Embryonic facial prominence (tissue), 1 donor: ENCODE data around the gene BCAM.

Source experiments
- DNase-seq: peaks from one replicate; pipeline ENCODE4 v3.0.0-alpha.2; 2016; ENCODE audit errors: extremely low spot score

BCAM gene

DNA sequence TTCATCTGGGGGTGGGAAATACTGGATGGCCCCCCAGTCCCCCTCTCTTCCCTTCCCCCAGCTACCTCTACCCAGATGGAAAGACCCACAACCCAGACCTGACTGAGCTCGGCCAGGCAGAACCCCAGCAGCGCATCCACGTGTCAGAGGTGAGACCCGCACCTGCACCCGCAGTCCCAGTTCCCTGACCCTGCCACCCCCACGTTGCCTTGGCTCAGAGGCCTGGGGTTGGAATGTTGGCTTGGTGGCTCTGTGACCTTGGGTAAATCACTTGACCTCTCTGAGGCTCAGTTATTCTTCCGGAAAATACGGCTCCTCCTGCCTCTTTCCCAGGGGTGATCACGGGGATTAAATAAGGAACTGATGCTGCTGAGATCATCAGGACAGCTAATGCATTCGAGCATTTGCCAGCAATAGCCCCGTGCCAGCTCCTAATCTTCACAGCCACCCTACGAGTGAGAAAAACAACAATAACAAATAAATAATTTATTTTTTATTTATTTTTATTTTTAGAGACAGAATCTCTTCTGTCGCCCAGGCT is 18.9 kb upstream of the BCAM start:
- no peak for DNase-seq

DNA sequence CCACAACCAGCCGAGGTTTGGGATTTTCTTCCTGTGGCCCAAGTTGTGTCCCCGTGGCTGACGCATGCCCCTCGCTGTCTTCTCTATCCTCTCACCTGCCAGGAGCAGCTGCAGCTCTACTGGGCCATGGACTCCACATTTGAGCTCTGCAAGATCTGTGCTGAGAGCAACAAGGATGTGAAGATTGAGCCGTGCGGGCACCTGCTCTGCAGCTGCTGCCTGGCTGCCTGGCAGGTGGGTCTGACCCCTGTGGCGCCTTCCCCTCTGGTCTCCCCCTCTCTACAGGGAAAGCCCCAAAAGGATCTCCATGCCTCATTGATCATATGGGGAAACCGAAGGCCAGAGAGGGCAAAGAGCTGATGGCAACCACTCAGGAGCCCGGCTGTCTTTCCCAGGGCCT is 16.6 kb upstream of the BCAM start:
- no peak for DNase-seq

DNA sequence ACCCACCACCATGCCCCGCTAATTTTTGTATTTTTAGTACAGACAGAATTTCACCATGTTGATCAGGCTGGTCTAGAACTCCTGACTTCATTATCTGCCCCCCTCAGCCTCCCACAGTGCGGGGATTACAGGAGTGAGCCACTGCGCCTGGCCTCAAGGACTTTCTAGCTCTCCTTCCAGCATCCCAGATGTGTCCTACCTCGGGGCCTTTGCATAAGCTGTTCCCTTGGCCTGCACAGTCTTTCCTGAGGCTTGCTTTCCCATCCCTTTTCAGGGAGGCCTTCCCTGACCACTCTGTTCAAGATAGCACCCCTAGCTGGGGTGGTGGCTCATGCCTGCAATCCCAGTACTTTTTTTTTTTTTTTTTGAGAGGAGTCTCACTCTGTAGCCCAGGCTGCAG is 14.3 kb upstream of the BCAM start:
- no peak for DNase-seq

DNA sequence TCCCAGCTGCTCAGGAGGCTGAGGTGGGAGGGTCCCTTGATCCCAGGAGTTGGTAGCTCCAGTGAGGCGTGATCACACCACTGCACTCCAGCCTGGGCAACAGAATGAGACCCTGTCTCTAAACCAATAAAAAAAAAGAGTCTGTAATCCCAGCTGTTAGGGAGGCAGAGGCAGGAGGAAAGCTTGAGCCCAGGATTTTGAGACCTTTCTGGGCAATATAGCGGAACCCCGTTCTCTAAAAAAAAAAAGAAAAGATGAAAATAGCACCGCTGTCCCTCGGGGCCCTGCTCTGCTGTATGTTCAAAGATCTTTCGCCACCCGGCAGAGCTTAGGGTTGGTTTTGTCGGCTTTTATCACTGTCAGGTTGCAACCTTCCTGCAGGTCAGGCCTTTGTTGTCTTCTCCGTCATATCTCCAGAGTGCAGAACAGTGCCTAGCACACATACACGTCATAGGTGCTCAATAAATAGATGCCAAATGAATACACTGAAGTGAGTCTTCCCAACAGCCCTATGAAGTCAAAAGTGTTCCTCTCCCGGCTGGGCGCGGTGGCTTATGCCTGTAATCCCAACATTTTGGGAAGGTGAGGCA is 13.4 kb upstream of the BCAM start:
- DNase-seq, result no peak

DNA sequence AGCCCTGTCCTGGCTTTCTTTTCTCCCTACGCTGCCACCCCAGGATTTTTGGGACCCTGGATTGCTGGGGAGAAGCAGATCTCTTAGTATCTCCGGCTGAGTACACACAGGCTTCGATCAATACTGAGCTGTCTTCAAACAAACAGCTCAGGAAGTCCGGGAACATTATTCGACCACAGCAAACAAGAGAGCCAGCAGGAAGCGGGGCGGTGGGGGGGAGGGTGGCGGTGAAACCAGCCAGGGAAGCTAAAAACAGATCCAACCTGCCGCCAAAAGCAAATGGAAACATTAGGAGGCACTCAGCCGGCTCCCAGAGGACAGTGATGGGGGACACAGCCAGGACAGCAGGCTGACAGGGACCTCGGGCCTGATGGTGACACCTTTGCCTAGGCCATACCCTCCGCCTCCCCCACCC is 12.2 kb upstream of the BCAM start:
- no peak for DNase-seq

DNA sequence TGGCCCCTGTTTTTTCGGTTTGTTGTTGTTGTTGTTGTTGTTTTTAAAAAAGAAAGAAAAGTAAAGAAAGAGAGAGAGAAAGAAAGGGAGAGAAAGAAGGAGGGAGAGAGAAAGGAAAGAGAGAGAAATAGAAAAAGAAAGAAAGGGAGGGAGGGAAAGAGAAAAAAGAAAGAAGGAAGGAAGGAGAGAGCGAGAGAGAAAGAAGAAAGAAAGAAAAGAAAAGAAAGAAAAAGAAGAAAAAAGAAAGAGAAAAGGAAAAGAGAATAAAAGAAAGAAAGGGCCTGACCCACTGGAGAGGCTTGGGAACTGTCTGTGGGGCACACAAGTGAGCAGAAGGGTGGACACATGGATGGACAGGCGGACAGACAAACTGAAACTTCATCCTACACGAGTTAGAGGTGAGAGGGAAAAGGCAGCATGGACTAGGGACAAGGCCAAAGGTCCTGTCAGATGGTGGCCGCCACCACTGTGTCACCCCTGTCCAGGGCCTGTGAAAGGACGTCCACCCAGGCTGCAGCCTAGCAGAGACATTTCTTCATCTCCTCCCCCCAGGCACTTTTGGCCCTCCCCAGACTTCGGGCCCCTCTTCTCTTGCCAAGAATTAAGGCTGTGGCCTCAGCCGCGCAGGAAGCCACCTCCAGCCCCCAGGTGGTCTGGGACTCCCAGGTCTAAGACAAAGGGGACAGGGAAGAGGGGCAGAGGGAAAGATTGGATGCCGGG is 9.1 kb upstream of the BCAM start:
- DNase-seq, result no peak

DNA sequence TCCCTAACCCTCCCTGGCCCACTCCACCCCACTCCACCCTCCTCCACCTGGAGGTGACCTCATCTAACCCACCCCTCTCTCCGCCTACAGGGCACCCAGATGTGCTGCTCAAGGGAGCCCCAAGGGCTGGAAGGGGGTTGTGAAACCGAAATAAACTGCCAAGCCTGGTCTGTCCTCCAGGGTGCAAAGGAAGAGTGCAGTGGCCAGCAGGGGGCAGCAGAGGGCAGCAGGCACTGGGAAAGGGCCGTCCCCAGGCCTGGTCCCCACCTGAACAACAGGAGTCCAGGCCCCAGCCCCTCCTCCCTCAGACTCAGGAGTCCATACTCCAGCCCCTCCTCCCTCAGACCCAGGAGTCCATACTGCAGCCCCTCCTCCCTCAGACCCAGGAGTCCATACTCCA is 8.4 kb upstream of the BCAM start:
- no peak for DNase-seq

DNA sequence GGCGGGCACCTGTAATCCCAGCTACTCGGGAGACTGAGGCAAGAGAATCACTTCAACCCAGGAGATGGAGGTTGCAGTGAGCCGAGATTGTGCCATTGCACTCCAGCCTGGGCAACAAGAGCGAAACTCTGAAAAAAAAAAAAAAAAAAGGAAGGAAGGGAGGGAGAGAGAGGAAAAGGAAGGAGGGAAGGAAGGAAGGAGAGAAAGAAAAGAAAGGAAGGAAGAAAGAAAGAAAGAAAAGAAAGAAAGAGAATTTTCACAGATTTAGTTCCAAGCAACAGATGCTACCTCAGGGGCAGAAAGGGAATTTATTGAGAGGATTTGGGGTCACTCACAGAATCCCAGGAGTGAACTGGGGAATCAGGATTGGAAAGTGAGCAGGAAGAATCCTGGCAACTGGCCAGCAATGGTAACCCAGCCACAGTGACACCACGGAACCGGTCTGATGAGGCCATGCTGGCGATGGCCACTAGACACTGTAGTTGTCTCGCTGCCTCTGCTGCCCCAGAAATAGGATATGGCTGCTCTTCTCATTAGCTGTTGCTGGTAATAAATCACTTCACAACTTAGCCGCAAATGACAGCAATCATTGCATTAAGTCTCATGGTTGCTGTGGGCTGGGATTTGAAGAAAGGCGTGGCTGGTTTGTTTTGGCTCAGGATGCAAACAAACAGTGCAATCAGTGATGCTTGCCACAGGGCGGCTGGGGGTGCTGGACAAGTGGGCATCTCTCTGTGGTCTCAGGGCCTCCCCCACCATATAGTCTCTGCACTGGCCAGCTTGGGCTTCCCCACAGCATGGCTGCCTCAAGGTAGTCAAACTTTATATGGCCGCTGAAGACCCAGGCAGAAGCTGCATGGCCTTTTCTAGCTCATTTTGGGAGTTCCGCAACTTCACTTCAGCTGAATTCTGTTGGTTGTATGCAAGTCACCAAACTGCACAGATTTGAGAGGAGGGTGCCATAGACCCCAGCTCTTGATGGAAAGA is 5.2 kb upstream of the BCAM start:
- DNase-seq, result no peak

DNA sequence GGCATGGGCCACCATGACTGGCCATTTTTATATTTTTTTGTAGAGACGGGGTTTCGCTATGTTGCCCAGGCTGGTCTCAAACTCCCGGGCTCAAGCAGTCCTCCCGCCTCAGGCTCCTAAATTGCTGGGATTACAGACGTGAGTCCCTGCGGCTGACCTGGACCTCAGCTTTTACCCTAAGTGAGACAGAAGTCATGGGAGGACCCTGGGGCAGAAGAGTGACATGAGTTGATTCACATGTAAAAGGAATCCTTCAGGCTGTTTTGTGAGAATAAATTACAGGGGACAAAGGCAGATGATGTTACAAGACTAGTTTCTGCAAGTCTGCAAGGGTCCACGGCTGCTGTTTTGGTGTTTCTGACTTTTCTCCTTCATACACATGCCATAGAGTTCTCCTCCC is 2.6 kb upstream of the BCAM start:
- no peak for DNase-seq

DNA sequence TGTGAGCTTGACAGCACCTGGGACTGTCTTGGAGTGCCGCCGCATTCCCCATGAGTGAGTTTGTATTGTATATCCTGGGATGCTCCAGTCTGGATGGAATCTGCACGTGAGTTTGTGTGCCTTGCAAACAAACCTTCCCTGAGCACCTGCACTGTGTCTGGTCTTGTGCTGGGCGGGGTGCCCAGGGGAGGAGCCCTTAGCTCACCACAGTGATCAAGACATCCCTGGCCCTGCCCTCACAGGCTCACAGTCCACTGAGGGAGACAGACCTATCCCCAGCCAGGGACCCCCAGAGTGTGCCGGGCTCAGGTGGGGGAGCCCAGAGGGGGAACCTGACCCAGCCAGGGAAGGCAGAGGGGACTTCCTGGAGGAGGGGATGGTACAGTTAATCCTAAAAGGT is 1.7 kb upstream of the BCAM start:
- no peak for DNase-seq

DNA sequence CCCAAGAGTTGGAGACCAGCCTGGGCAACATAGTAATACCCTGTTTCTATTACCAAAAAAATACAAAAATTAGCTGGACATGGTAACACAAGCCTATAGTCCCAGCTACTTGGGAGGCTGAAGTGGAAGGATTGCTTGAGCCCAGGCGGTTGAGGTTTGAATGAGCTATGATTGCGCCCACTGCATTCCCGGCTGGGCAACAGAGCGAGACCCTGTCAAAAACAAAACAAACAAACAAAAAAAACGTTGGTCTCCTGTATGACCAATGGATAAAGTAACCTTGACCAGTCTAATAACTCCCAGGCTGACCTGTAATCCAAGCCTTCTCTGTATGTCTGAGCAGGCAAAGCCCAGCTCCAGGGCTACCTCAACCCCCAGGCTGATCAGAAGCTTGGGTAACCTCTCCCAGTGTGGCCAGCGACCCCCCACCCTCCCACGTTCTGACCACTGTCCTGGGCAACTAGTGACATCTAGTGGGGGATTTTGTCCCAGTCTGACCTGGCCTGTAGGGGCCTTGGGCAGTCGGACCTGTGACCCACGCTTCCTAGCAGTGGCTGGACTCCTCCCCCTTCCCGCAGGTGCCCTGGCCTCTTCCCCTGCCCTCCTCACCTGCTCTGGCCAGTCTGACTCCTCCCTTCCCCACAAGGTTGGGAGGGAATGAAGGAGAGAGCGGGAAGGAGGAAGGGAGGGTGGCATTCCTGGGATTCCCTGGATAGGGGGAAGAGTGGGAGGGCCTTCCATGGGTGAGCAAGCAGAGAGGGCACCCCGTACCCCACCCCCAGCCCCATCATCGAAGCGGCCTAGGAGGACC is 1.0 kb upstream of the BCAM start:
- no peak for DNase-seq

DNA sequence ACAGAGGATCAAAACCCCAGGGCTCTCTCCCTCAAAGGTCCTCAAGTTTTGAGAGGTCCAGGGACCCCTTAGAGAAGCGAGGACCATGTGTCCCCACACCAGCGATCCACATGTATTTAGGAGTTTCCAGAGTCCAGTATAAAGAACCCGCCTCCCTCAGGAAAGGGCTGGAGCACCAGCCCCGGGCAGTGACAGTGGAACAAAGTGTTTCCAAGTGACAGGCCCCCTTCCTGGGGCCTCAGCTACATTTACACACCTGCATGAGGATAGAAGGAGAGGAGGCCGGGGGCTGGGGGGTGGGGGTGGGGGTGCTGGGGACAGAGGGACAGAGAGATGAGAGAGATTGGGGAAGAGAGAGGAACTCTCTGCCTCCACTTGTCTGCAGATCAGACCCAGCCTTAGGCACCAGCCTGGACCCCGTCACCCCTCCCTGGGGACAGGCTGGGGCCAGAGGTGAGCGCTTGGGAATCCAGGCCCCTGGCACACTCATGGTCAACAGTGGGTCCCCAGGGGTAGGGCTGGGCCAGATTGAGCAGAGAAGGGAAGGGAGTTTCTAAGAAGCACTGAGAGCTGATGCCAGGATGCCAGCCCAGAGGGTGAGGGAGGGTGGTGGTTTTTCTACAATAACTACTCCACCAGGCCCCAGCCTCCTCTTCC is 802 bp downstream of the BCAM start:
- no peak for DNase-seq

DNA sequence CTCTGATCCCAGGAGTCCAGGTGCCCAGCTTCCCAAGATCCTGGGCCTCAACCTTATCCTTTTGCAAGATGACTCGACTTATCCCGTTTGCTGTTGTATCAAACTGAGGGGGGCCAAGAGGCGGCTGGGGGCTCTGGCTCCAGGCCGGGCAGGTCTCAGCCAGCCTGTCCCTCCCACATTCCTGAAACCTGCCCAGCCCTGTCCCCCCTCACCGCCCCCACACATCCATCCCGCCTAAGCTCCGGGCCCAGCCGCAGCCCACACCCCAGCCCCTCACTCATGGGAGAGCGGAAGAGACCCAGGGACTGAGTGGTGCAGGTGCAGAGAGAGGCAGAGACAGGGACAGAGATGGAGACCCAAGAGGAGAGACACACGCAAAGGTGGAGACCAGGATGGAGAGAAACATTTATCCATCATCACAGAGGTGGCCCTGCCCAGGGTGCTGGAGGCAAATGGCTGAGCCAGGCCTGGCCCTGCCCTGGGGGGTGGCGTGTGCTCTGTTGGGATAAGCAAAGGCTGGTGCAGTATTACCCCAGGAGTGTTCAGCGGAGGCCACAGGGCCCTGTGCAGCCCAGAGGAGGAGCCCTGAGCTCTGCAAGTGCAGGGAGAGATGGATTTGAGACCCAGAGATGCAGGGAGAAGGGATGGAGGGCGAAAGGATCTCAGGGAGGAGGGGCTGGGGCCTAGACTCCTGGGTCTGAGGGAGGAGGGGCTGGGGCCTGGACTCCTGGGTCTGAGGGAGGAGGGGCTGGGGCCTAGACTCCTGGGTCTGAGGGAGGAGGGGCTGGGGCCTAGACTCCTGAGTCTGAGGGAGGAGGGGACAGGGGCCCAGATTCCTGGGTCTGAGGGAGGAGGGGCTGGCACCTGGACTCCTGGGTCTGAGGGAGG is 1.6 kb downstream of the BCAM start:
- DNase-seq, result no peak

DNA sequence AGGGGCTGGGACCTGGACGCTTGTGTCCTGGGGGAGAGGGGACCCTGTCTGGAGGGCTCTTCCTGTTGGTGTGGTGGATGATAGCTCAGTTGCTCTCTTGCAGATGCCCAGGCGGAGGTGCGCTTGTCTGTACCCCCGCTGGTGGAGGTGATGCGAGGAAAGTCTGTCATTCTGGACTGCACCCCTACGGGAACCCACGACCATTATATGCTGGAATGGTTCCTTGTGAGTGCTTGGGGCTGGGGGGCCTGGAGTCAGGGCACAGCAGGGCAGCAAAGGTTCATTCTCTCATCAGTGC is 2.2 kb downstream of the BCAM start:
- DNase-seq, result no peak

DNA sequence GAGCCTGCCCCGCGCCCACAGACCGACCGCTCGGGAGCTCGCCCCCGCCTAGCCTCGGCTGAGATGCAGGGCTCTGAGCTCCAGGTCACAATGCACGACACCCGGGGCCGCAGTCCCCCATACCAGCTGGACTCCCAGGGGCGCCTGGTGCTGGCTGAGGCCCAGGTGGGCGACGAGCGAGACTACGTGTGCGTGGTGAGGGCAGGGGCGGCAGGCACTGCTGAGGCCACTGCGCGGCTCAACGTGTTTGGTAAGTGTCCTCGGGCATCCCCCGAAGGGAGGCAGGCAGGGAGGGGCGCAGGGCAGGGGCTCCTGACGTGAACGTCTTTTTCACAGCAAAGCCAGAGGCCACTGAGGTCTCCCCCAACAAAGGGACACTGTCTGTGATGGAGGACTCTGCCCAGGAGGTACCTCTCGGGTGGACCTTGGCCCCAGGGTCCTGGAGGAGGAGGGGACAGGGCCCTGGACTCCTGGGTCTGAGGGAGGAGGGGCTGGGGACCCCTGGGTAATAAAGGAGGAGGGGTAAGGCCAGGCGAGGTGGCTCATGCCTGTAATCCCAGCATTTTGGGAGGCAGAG is 3.3 kb downstream of the BCAM start:
- no peak for DNase-seq

DNA sequence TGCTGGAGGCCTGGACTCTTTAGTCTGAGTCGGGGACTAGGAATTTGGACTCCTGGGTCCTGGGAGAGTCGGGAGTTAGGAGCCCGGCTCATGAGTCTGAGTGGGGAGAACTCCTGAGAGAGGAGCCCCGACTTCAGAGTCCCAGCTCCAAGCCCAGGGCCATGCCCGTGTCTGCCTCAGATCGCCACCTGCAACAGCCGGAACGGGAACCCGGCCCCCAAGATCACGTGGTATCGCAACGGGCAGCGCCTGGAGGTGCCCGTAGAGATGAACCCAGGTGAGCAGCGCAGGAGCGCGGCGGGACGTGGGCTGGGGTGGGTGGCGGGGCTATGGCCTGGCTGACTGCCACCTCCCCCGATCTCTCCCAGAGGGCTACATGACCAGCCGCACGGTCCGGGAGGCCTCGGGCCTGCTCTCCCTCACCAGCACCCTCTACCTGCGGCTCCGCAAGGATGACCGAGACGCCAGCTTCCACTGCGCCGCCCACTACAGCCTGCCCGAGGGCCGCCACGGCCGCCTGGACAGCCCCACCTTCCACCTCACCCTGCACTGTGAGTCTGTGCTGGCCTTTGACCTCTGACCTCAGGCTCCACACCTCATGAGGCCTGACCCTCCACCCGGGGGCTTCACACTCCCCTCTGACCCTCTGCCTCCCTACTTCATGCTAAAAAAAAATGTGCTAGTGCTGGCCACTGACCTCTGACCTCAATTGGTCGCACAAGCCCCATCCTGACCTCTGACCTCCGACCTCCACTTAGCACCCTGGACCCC is 4.4 kb downstream of the BCAM start:
- DNase-seq, result no peak

DNA sequence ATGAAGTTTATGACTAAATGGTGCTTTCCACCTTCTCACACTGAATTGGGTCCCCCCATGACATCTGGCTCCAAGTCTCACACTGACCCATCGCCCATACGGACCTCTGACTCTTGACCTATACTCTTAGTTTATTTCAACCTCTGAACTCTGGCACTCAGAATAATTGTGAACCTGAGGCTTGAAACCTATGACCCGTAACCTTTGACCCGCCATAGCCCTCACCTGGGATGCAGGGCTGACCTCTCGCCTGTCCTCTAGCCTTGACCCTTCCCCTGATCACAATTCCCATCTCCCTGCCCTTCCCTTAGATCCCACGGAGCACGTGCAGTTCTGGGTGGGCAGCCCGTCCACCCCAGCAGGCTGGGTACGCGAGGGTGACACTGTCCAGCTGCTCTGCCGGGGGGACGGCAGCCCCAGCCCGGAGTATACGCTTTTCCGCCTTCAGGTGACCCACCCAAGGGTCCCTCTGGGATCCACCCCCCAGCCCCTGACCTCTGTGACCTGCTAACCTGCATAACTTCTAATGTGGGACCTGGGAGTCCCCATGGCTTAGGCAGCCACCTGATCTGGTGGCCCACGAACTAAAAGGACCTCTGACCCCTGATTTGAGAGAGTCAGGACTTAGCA is 5.1 kb downstream of the BCAM start:
- no peak for DNase-seq

DNA sequence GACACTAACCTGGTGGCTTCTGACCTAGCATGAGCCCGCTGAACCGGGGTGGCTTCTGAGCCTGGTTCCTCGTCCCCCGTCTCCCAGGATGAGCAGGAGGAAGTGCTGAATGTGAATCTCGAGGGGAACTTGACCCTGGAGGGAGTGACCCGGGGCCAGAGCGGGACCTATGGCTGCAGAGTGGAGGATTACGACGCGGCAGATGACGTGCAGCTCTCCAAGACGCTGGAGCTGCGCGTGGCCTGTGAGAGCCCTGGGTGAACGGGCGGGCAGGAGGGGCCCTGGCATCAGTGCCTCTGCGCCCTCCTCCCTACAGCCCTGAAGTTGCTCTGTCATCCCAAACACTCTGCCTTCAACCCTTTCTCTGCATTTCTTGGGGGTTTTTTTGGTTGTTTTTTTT is 5.6 kb downstream of the BCAM start:
- no peak for DNase-seq

DNA sequence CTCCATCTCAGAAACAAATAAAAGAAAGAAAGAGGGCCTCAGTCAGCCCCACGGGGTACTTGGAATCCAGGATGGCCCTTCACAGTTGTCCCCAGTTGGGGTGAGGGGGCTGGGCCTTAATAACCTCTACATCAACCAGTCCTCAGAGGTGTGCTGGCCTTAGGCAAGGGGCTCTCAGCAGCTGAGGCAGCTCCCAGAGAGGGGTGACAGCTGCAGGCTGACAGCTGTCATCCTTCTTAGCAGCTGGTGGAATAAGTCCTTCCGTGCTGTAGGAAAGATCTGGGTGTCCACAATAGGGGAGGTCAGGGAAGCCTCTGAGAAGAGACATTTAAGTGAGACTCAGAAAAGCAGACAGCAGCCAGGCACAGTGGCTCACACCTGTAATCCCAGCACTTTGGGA is 7.4 kb downstream of the BCAM start:
- DNase-seq, result no peak
